ENCODE results near the gene GPAT3.
"Not testable (repeated sequence)": the region's sequence is repeated elsewhere in the genome, so short reads cannot be mapped to it uniquely, and the experiment has no call there.

Gene GPAT3

GRCh38 chr4:83552083-83552482, 16.2 kb downstream of the GPAT3 start:
- no peak for DNase-seq (ENCODE audit: low spot score)

GRCh38 chr4:83552924-83553323, 17.0 kb downstream of the GPAT3 start:
- no peak for DNase-seq (ENCODE audit: low spot score)

GRCh38 chr4:83556006-83556707, 20.2 kb downstream of the GPAT3 start:
- DNase-seq (ENCODE audit: low spot score), result no peak

- no peak for DNase-seq (ENCODE audit: low spot score)
These were observed 20.9 kb downstream of the GPAT3 start for GRCh38 chr4:83556816-83557215.

- DNase-seq (ENCODE audit: low spot score), result no peak
These were observed 22.2 kb downstream of the GPAT3 start for GRCh38 chr4:83558059-83558653.

- DNase-seq (ENCODE audit: low spot score), result no peak
These were observed 22.8 kb downstream of the GPAT3 start for GRCh38 chr4:83558680-83559079.

GRCh38 chr4:83560523-83560922, 24.6 kb downstream of the GPAT3 start:
- no peak for DNase-seq (ENCODE audit: low spot score)

GRCh38 chr4:83561381-83561780, 25.5 kb downstream of the GPAT3 start:
- no peak for DNase-seq (ENCODE audit: low spot score)

GRCh38 chr4:83563998-83564397, 28.1 kb downstream of the GPAT3 start:
- no peak for DNase-seq (ENCODE audit: low spot score)

- no peak for DNase-seq (ENCODE audit: low spot score)
These were observed 32.2 kb downstream of the GPAT3 start for GRCh38 chr4:83568062-83568461.

- DNase-seq (ENCODE audit: low spot score), result no peak
These were observed 33.5 kb downstream of the GPAT3 start for GRCh38 chr4:83569429-83569828.

GRCh38 chr4:83569987-83570386, 34.1 kb downstream of the GPAT3 start:
- no peak for DNase-seq (ENCODE audit: low spot score)

GRCh38 chr4:83572848-83573247, 36.9 kb downstream of the GPAT3 start:
- DNase-seq (ENCODE audit: low spot score), result no peak

GRCh38 chr4:83574247-83574646, 38.3 kb downstream of the GPAT3 start:
- DNase-seq (ENCODE audit: low spot score), result peak; percentile 25

GRCh38 chr4:83576237-83576636, 40.3 kb downstream of the GPAT3 start:
- not testable (repeated sequence) for DNase-seq (ENCODE audit: low spot score)

- DNase-seq (ENCODE audit: low spot score), result no peak
These were observed 45.7 kb downstream of the GPAT3 start for GRCh38 chr4:83581411-83582288.

- no peak for DNase-seq (ENCODE audit: low spot score)
These were observed 46.4 kb downstream of the GPAT3 start for GRCh38 chr4:83582289-83582785.

- DNase-seq (ENCODE audit: low spot score), result no peak
These were observed 50.1 kb downstream of the GPAT3 start for GRCh38 chr4:83585982-83586508.

GRCh38 chr4:83589279-83589678, 53.4 kb downstream of the GPAT3 start:
- DNase-seq (ENCODE audit: low spot score), result no peak

- DNase-seq (ENCODE audit: low spot score), result no peak
These were observed 55.1 kb downstream of the GPAT3 start for GRCh38 chr4:83591056-83591455.

- DNase-seq (ENCODE audit: low spot score), result no peak
These were observed 55.8 kb downstream of the GPAT3 start for GRCh38 chr4:83591730-83592129.

- DNase-seq (ENCODE audit: low spot score), result no peak
These were observed 63.3 kb downstream of the GPAT3 start for GRCh38 chr4:83599183-83599582.

- no peak for DNase-seq (ENCODE audit: low spot score)
These were observed 67.2 kb downstream of the GPAT3 start for GRCh38 chr4:83603129-83603528.

All from HuH-7 (cell line).